MM.1S (cell line): ENCODE data around the gene PCP2.

ENCODE experiments used
- DNase-seq: peaks from one replicate; pipeline ENCODE4 v3.0.0-alpha.2; 2015
- H2AFZ ChIP-seq: fragments of 300-600 bp; sonication (generic); 2 replicates; pipeline ENCODE4 v1.6.0; 2016; ENCODE audit warnings: antibody characterized with exemption, low read length
- H3F3A ChIP-seq: fragments of 300-600 bp; sonication (generic); 2 replicates; pipeline ENCODE4 v1.6.1; 2016; ENCODE audit warnings: mild to moderate bottlenecking, antibody characterized with exemption, low read length, moderate library complexity, mixed read lengths; ENCODE audit not compliant: insufficient read depth
- H3K27ac ChIP-seq: fragments of 300-600 bp; sonication (generic); 2 replicates; pipeline ENCODE4 v1.5.1; 2016; ENCODE audit warnings: mild to moderate bottlenecking, low read length
- H3K27me3 ChIP-seq: fragments of 300-600 bp; sonication (generic); replicated peaks from 2 replicates; pipeline ENCODE4 v1.6.0; 2016; ENCODE audit warnings: low read length; ENCODE audit not compliant: insufficient read depth
- H3K36me3 ChIP-seq: fragments of 300-600 bp; sonication (generic); replicated peaks from 2 replicates; pipeline ENCODE4 v1.6.1; 2016; ENCODE audit warnings: mild to moderate bottlenecking, low read length, mixed read lengths; ENCODE audit not compliant: insufficient read depth
- H3K4me1 ChIP-seq: fragments of 300-600 bp; sonication (generic); 2 replicates; pipeline ENCODE4 v1.6.1; 2016; ENCODE audit warnings: low read length, mixed read lengths
- H3K4me2 ChIP-seq: fragments of 300-600 bp; sonication (generic); 2 replicates; pipeline ENCODE4 v1.6.0; 2016; ENCODE audit warnings: low read depth, low read length
- H3K4me3 ChIP-seq: fragments of 300-600 bp; sonication (generic); 2 replicates; pipeline ENCODE4 v1.5.1; 2016; ENCODE audit warnings: low read length, mixed read lengths
- H3K79me2 ChIP-seq: fragments of 300-600 bp; sonication (generic); 2 replicates; pipeline ENCODE4 v1.6.1; 2016; ENCODE audit warnings: mixed run types, low read length, mixed read lengths
- H3K9ac ChIP-seq: fragments of 300-600 bp; sonication (generic); 2 replicates; pipeline ENCODE4 v1.6.1; 2016; ENCODE audit warnings: low read length, mixed read lengths
- H3K9me2 ChIP-seq: fragments of 300-600 bp; sonication (generic); replicated peaks from 2 replicates; pipeline ENCODE4 v1.6.1; 2016; ENCODE audit warnings: mild to moderate bottlenecking, low read length, mixed read lengths; ENCODE audit not compliant: insufficient read depth
- H3K9me3 ChIP-seq: fragments of 300-600 bp; sonication (generic); replicated peaks from 2 replicates; pipeline ENCODE4 v1.6.1; 2016; ENCODE audit warnings: mild to moderate bottlenecking, low read length, mixed read lengths; ENCODE audit not compliant: insufficient read depth
- H4K20me1 ChIP-seq: fragments of 300-600 bp; sonication (generic); 2 replicates; pipeline ENCODE4 v1.6.1; 2016; ENCODE audit warnings: mild to moderate bottlenecking, low read length, moderate library complexity, mixed read lengths; ENCODE audit not compliant: insufficient read depth
- CTCF ChIP-seq: fragments of 300-600 bp; sonication (generic); IDR thresholded peaks from 2 replicates; pipeline ENCODE4 v1.5.1; 2016; ENCODE audit warnings: antibody characterized with exemption, low read length, mixed read lengths
- EZH2 ChIP-seq: fragments of 300-600 bp; sonication (generic); optimal IDR thresholded peaks from 2 replicates; pipeline ENCODE3; 2017; ENCODE audit warnings: low read depth, mild to moderate bottlenecking, antibody characterized with exemption, low read length, mixed read lengths
- EZH2phosphoT487 ChIP-seq: fragments of 300-600 bp; sonication (generic); IDR thresholded peaks from 2 replicates; pipeline ENCODE4 v1.6.1; 2018; ENCODE audit warnings: antibody characterized with exemption, low read length

PCP2 gene

GRCh38 chr19:7603919-7604318 lies 29.6 kb downstream of the PCP2 start:
- no peaks in the 10 kb centered on the region for H3K4me1 ChIP-seq
- no peaks in the 10 kb centered on the region for H3K79me2 ChIP-seq
- no peaks in the 10 kb centered on the region for H3K9me2 ChIP-seq
- H3K9me3 ChIP-seq: no peaks in the 10 kb centered on the region
- no peaks in the 10 kb centered on the region for H3F3A ChIP-seq
- H3K9ac ChIP-seq: no peak overlapping the region
- DNase-seq: no peak
- no peak overlapping the region for H3K27ac ChIP-seq
- H2AFZ ChIP-seq: no peak overlapping the region
- no peak overlapping the region for H3K4me3 ChIP-seq
- TF ChIP-seq CTCF (no peak), EZH2phosphoT487 (no peak), EZH2 (no peak)
- peaks cover 58% of the 10 kb centered on the region for H3K27me3 ChIP-seq
- no peak overlapping the region for H3K4me2 ChIP-seq
- no peaks in the 10 kb centered on the region for H4K20me1 ChIP-seq
- no peaks in the 10 kb centered on the region for H3K36me3 ChIP-seq

- Histone ChIP-seq H3K27me3 (peaks cover 59% of the 10 kb centered on the region), H3K4me1 (no peaks in the 10 kb centered on the region), H3K4me2 (no peak overlapping the region), H3K9ac (no peak overlapping the region), H3K36me3 (no peaks in the 10 kb centered on the region), H3F3A (no peaks in the 10 kb centered on the region), H3K79me2 (no peaks in the 10 kb centered on the region), H2AFZ (no peak overlapping the region), H3K9me3 (no peaks in the 10 kb centered on the region), H3K9me2 (no peaks in the 10 kb centered on the region), H3K27ac (no peak overlapping the region), H4K20me1 (no peaks in the 10 kb centered on the region), H3K4me3 (no peak overlapping the region)
- DNase-seq: no peak
- TF ChIP-seq EZH2 (no peak), CTCF (no peak), EZH2phosphoT487 (no peak)
These were observed 30.5 kb downstream of the PCP2 start for GRCh38 chr19:7602935-7603497.

- Histone ChIP-seq H3K9me2 (no peaks in the 10 kb centered on the region), H3K9me3 (no peaks in the 10 kb centered on the region), H3K4me1 (no peaks in the 10 kb centered on the region), H2AFZ (no peak overlapping the region), H3K27me3 (peaks cover 59% of the 10 kb centered on the region), H4K20me1 (no peaks in the 10 kb centered on the region), H3K9ac (no peak overlapping the region), H3K4me2 (no peak overlapping the region), H3K79me2 (no peaks in the 10 kb centered on the region), H3K36me3 (no peaks in the 10 kb centered on the region), H3K27ac (no peak overlapping the region), H3F3A (no peaks in the 10 kb centered on the region), H3K4me3 (no peak overlapping the region)
- DNase-seq: no peak
- TF ChIP-seq EZH2 (no peak), CTCF (no peak), EZH2phosphoT487 (no peak)
These were observed 31.1 kb downstream of the PCP2 start for GRCh38 chr19:7602240-7602934.
